ENCODE measurements around the gene CASP3.

- TF ChIP-seq POLR2A (IDR thresholded peaks at IDR 0.05) = no peak
- TF ChIP-seq CTCF (IDR thresholded peaks at IDR 0.05) = peak in 1 of 6 experiments; percentile 7
Observed at GRCh38 chr4:184649971-184650855, 966 bp upstream of the CASP3 start.

All from Peyer's patch (tissue), 4 donors.